Measurements from ENCODE around the gene CNP.

The CNP gene

GRCh38 chr17:41943492-41943891 is 23.1 kb upstream of the CNP start:
- WGBS, 2 experiments (ENCODE audit: insufficient coverage in 2 of 2), result 90 to 98% methylated on average over 3 of the region's 3 CpGs
- no peak overlapping the region for H3K27ac ChIP-seq (ENCODE audit: low read depth, low read length, severe bottlenecking)

GRCh38 chr17:41944943-41945342 is 21.7 kb upstream of the CNP start:
- 84 to 90% methylated on average over 2 of the region's 3 CpGs for WGBS, 2 experiments (ENCODE audit: insufficient coverage in 2 of 2)
- no peak overlapping the region for H3K4me3 ChIP-seq (ENCODE audit: extremely low read depth, insufficient read depth, low read length, poor library complexity, severe bottlenecking)
- no peaks in the 10 kb centered on the region for H3K4me1 ChIP-seq (ENCODE audit: control insufficient read depth, insufficient read depth, low read length, poor library complexity, severe bottlenecking)
- no peaks in the 10 kb centered on the region for H3K36me3 ChIP-seq (ENCODE audit: control insufficient read depth, insufficient read depth, low read length)
- no peak overlapping the region for H3K27ac ChIP-seq (ENCODE audit: low read depth, low read length, severe bottlenecking)
- H3K9me3 ChIP-seq (ENCODE audit: control insufficient read depth, low read length), result no peaks in the 10 kb centered on the region

More at GRCh38 chr17:41943492-41943891, 23.1 kb upstream of the CNP start:
- no peaks in the 10 kb centered on the region for H3K9me3 ChIP-seq (ENCODE audit: control insufficient read depth, low read length)
- no peaks in the 10 kb centered on the region for H3K36me3 ChIP-seq (ENCODE audit: control insufficient read depth, insufficient read depth, low read length)
- H3K4me3 ChIP-seq (ENCODE audit: extremely low read depth, insufficient read depth, low read length, poor library complexity, severe bottlenecking), result no peak overlapping the region
- no peaks in the 10 kb centered on the region for H3K4me1 ChIP-seq (ENCODE audit: control insufficient read depth, insufficient read depth, low read length, poor library complexity, severe bottlenecking)

- no peak overlapping the region for H3K27ac ChIP-seq (ENCODE audit: low read depth, low read length, severe bottlenecking)
- H3K36me3 ChIP-seq (ENCODE audit: control insufficient read depth, insufficient read depth, low read length), result no peaks in the 10 kb centered on the region
- WGBS, 2 experiments (ENCODE audit: insufficient coverage in 2 of 2), result 76 to 89% methylated on average over 6 to 8 of the region's 11 CpGs
- H3K9me3 ChIP-seq (ENCODE audit: control insufficient read depth, low read length), result no peaks in the 10 kb centered on the region
- H3K4me3 ChIP-seq (ENCODE audit: extremely low read depth, insufficient read depth, low read length, poor library complexity, severe bottlenecking), result no peak overlapping the region
- no peaks in the 10 kb centered on the region for H3K4me1 ChIP-seq (ENCODE audit: control insufficient read depth, insufficient read depth, low read length, poor library complexity, severe bottlenecking)
These were observed 17.7 kb upstream of the CNP start for GRCh38 chr17:41948762-41949460.

- H3K36me3 ChIP-seq (ENCODE audit: control insufficient read depth, insufficient read depth, low read length), result peaks cover 4% of the 10 kb centered on the region
- peaks cover 19% of the 10 kb centered on the region for H3K4me1 ChIP-seq (ENCODE audit: control insufficient read depth, insufficient read depth, low read length, poor library complexity, severe bottlenecking)
- WGBS, 2 experiments (ENCODE audit: insufficient coverage in 2 of 2), result 84 to 100% methylated on average over 1 to 2 of the region's 6 CpGs
- H3K27ac ChIP-seq (ENCODE audit: low read depth, low read length, severe bottlenecking), result peak overlapping the region; percentile 73
- H3K4me3 ChIP-seq (ENCODE audit: extremely low read depth, insufficient read depth, low read length, poor library complexity, severe bottlenecking), result no peak overlapping the region
- H3K9me3 ChIP-seq (ENCODE audit: control insufficient read depth, low read length), result no peaks in the 10 kb centered on the region
These were observed 10.1 kb upstream of the CNP start for GRCh38 chr17:41956522-41956921.

- Histone ChIP-seq H3K4me1 (ENCODE audit: control insufficient read depth, insufficient read depth, low read length, poor library complexity, severe bottlenecking) (peaks cover 19% of the 10 kb centered on the region), H3K36me3 (ENCODE audit: control insufficient read depth, insufficient read depth, low read length) (peaks cover 4% of the 10 kb centered on the region), H3K9me3 (ENCODE audit: control insufficient read depth, low read length) (no peaks in the 10 kb centered on the region), H3K27ac (ENCODE audit: low read depth, low read length, severe bottlenecking) (peak overlapping the region; percentile 73), H3K4me3 (ENCODE audit: extremely low read depth, insufficient read depth, low read length, poor library complexity, severe bottlenecking) (no peak overlapping the region)
- 56 to 71% methylated on average over 9 to 11 of the region's 11 CpGs for WGBS, 2 experiments (ENCODE audit: insufficient coverage in 2 of 2)
These were observed 9.3 kb upstream of the CNP start for GRCh38 chr17:41957031-41957868.

GRCh38 chr17:41957869-41958439 is 8.6 kb upstream of the CNP start:
- Histone ChIP-seq H3K9me3 (ENCODE audit: control insufficient read depth, low read length) (no peaks in the 10 kb centered on the region), H3K4me1 (ENCODE audit: control insufficient read depth, insufficient read depth, low read length, poor library complexity, severe bottlenecking) (peaks cover 19% of the 10 kb centered on the region), H3K4me3 (ENCODE audit: extremely low read depth, insufficient read depth, low read length, poor library complexity, severe bottlenecking) (no peak overlapping the region), H3K27ac (ENCODE audit: low read depth, low read length, severe bottlenecking) (peak overlapping the region; percentile 73), H3K36me3 (ENCODE audit: control insufficient read depth, insufficient read depth, low read length) (peaks cover 4% of the 10 kb centered on the region)
- WGBS, 2 experiments (ENCODE audit: insufficient coverage in 2 of 2), result 93 to 96% methylated on average over 3 to 5 of the region's 6 CpGs

GRCh38 chr17:41959030-41959335 is 7.6 kb upstream of the CNP start:
- Histone ChIP-seq H3K36me3 (ENCODE audit: control insufficient read depth, insufficient read depth, low read length) (peaks cover 4% of the 10 kb centered on the region), H3K9me3 (ENCODE audit: control insufficient read depth, low read length) (no peaks in the 10 kb centered on the region), H3K27ac (ENCODE audit: low read depth, low read length, severe bottlenecking) (peak overlapping the region; percentile 66), H3K4me3 (ENCODE audit: extremely low read depth, insufficient read depth, low read length, poor library complexity, severe bottlenecking) (no peak overlapping the region), H3K4me1 (ENCODE audit: control insufficient read depth, insufficient read depth, low read length, poor library complexity, severe bottlenecking) (peaks cover 19% of the 10 kb centered on the region)
- 14 to 60% methylated on average over 1 of the region's 2 CpGs for WGBS, 2 experiments (ENCODE audit: insufficient coverage in 2 of 2)

GRCh38 chr17:41959336-41960095 is 7.1 kb upstream of the CNP start:
- WGBS, 2 experiments (ENCODE audit: insufficient coverage in 2 of 2), result 37 to 47% methylated on average over 14 to 17 of the region's 17 CpGs
- Histone ChIP-seq H3K27ac (ENCODE audit: low read depth, low read length, severe bottlenecking) (peak overlapping the region; percentile 66), H3K9me3 (ENCODE audit: control insufficient read depth, low read length) (no peaks in the 10 kb centered on the region), H3K4me3 (ENCODE audit: extremely low read depth, insufficient read depth, low read length, poor library complexity, severe bottlenecking) (no peak overlapping the region), H3K4me1 (ENCODE audit: control insufficient read depth, insufficient read depth, low read length, poor library complexity, severe bottlenecking) (peaks cover 19% of the 10 kb centered on the region), H3K36me3 (ENCODE audit: control insufficient read depth, insufficient read depth, low read length) (peaks cover 4% of the 10 kb centered on the region)

GRCh38 chr17:41962111-41962510 is 4.5 kb upstream of the CNP start:
- peaks cover 24% of the 10 kb centered on the region for H3K4me1 ChIP-seq (ENCODE audit: control insufficient read depth, insufficient read depth, low read length, poor library complexity, severe bottlenecking)
- 89 to 91% methylated on average over 5 of the region's 5 CpGs for WGBS, 2 experiments (ENCODE audit: insufficient coverage in 2 of 2)
- H3K4me3 ChIP-seq (ENCODE audit: extremely low read depth, insufficient read depth, low read length, poor library complexity, severe bottlenecking), result no peak overlapping the region
- H3K9me3 ChIP-seq (ENCODE audit: control insufficient read depth, low read length), result no peaks in the 10 kb centered on the region
- no peak overlapping the region for H3K27ac ChIP-seq (ENCODE audit: low read depth, low read length, severe bottlenecking)
- no peaks in the 10 kb centered on the region for H3K36me3 ChIP-seq (ENCODE audit: control insufficient read depth, insufficient read depth, low read length)

- Histone ChIP-seq H3K4me3 (ENCODE audit: extremely low read depth, insufficient read depth, low read length, poor library complexity, severe bottlenecking) (no peak overlapping the region), H3K27ac (ENCODE audit: low read depth, low read length, severe bottlenecking) (no peak overlapping the region), H3K36me3 (ENCODE audit: control insufficient read depth, insufficient read depth, low read length) (peaks cover under 1% of the 10 kb centered on the region), H3K9me3 (ENCODE audit: control insufficient read depth, low read length) (no peaks in the 10 kb centered on the region), H3K4me1 (ENCODE audit: control insufficient read depth, insufficient read depth, low read length, poor library complexity, severe bottlenecking) (peaks cover 16% of the 10 kb centered on the region)
- 20 to 30% methylated on average over 6 of the region's 9 CpGs for WGBS, 2 experiments (ENCODE audit: insufficient coverage in 2 of 2)
These were observed 3.7 kb upstream of the CNP start for GRCh38 chr17:41962768-41963434.

All from mesodermal cell (in vitro differentiated cells).